HCT116 (cell line): Measurements from ENCODE around the gene CYP20A1. TPM values are rescaled to one million over a fixed set of nuclear protein-coding genes. Genes with fewer than 3 reads are reported as not detected.

Source experiments
- ATAC-seq: fragments of 200-7000 bp; cut with Tn5 transposase; 2 replicates; pipeline ENCODE4 v1.9.1; 2020; ENCODE audit warnings: mild to moderate bottlenecking, moderate library complexity
- BruUV-seq: library from RNA; stranded (reverse); fragments of 400-500 nt; replicated peaks from 2 replicates; lab custom pipeline; 2021; lab: Mats Ljungman, UMichigan
- CTCF ChIA-PET: fragments of 300-600 bp; sonication (Branson Sonifier 250); formaldehyde crosslinking; loops from one replicate; lab custom pipeline; 2021; ENCODE audit warnings: antibody characterized with exemption; lab: Charles Lee
- POLR2A ChIA-PET: fragments of 300-600, 350-600 bp; sonication (Branson Sonifier 250); formaldehyde crosslinking; loops from one replicate; lab custom pipeline; 2021; ENCODE audit warnings: antibody characterized with exemption; lab: Charles Lee
- RAD21 ChIA-PET, 2 experiments: fragments of 300-600 bp; sonication (Branson Sonifier 250); formaldehyde crosslinking; loops; one replicate each; lab custom pipeline; 2023; ENCODE audit warnings: low total read pairs in 2 of 2; ENCODE audit not compliant: uncharacterized antibody in 2 of 2, unreplicated experiment in 2 of 2, low non-redundant PET in 1 of 2; lab: Charles Lee
- DNase-seq: peaks from one replicate; pipeline ENCODE4 v3.0.0-alpha.2; 2010; ENCODE audit warnings: low read depth, low spot score
- H2AFZ ChIP-seq: fragments of 200-600 bp; shearing (Covaris generic), sonication (generic); 2 replicates; pipeline ENCODE4 v1.6.1; 2017; ENCODE audit warnings: low read depth, mixed run types, mixed read lengths, antibody characterized with exemption, low read length; ENCODE audit not compliant: poor library complexity, severe bottlenecking
- H3K27ac ChIP-seq: 2 replicates; pipeline ENCODE4 v1.5.1; 2012; ENCODE audit warnings: low read depth, low read length
- H3K27me3 ChIP-seq: fragments of 200-600 bp; sonication (generic); 2 replicates; pipeline ENCODE4 v1.6.1; 2016; ENCODE audit warnings: mixed run types, low read length, mixed read lengths; ENCODE audit not compliant: insufficient read depth
- H3K36me3 ChIP-seq, 2 experiments: fragments of 200-500 bp in 1 of 2; fragments of 200-600 bp in 1 of 2; sonication (Bioruptor generic) in 1 of 2; sonication (generic) in 1 of 2; 2 replicates each; pipeline versions ENCODE4 v1.5.1 to v1.6.1; 2014 to 2016; ENCODE audit warnings: low read length in 2 of 2, inconsistent platforms in 1 of 2, mixed read lengths in 1 of 2, mixed run types in 1 of 2; ENCODE audit not compliant: insufficient read depth in 2 of 2, control insufficient read depth in 1 of 2
- H3K4me1 ChIP-seq, 2 experiments: fragments of 200-600 bp in 1 of 2; sonication (generic) in 1 of 2; 2 replicates each; pipeline versions ENCODE4 v1.5.1 to v1.6.1; 2012 to 2017; ENCODE audit warnings: low read length in 2 of 2, inconsistent platforms in 1 of 2, mild to moderate bottlenecking in 1 of 2, mixed read lengths in 1 of 2, mixed run types in 1 of 2, moderate library complexity in 1 of 2; ENCODE audit not compliant: insufficient read depth in 2 of 2, control insufficient read depth in 1 of 2
- H3K4me2 ChIP-seq: fragments of 200-600 bp; sonication (generic); 2 replicates; pipeline ENCODE4 v1.6.1; 2017; ENCODE audit warnings: mixed run types, low read length, mixed read lengths
- H3K4me3 ChIP-seq, 2 experiments: fragments of 200-600 bp in 1 of 2; sonication (generic) in 1 of 2; replicated peaks in 1 of 2; 2 replicates each; pipeline ENCODE4 v1.5.1; 2011 to 2016; ENCODE audit warnings: low read length in 2 of 2, control low read depth in 1 of 2, low read depth in 1 of 2, mild to moderate bottlenecking in 1 of 2, mixed read lengths in 1 of 2, mixed run types in 1 of 2
- H3K79me2 ChIP-seq: fragments of 200-600 bp; sonication (generic); 2 replicates; pipeline ENCODE4 v1.6.1; 2017; ENCODE audit warnings: mild to moderate bottlenecking, mixed run types, low read length, moderate library complexity, mixed read lengths; ENCODE audit not compliant: insufficient read depth
- H3K9ac ChIP-seq: fragments of 200-600 bp; sonication (generic); 2 replicates; pipeline ENCODE4 v1.6.1; 2016; ENCODE audit warnings: low read length, mixed read lengths
- H3K9me2 ChIP-seq: fragments of 200-600 bp; sonication (generic), shearing (Covaris generic); 2 replicates; pipeline ENCODE4 v1.6.1; 2017; ENCODE audit warnings: mixed run types, mild to moderate bottlenecking, moderate library complexity; ENCODE audit not compliant: insufficient read depth
- H3K9me3 ChIP-seq, 2 experiments: fragments of 200-500 bp in 1 of 2; fragments of 200-600 bp in 1 of 2; sonication (Bioruptor generic) in 1 of 2; sonication (generic) in 1 of 2; 2 replicates each; pipeline ENCODE4 v1.6.1; 2014 to 2017; ENCODE audit warnings: low read length in 2 of 2, mixed read lengths in 2 of 2, inconsistent platforms in 1 of 2, low read depth in 1 of 2, mild to moderate bottlenecking in 1 of 2, mixed run types in 1 of 2, moderate library complexity in 1 of 2; ENCODE audit not compliant: control insufficient read depth in 1 of 2, insufficient read depth in 1 of 2
- H4K20me1 ChIP-seq: fragments of 200-600 bp; sonication (generic), shearing (Covaris generic); 2 replicates; pipeline ENCODE4 v1.6.1; 2017; ENCODE audit warnings: mixed run types, mild to moderate bottlenecking, moderate library complexity; ENCODE audit not compliant: insufficient read depth
- CBX3 ChIP-seq: IDR thresholded peaks from 2 replicates; pipeline ENCODE4 v1.6.1; 2012; ENCODE audit warnings: low read depth
- EZH2 ChIP-seq: fragments of 200-600 bp; sonication (generic); IDR thresholded peaks from 2 replicates; pipeline ENCODE4 v1.6.1; 2017; ENCODE audit warnings: antibody characterized with exemption, mixed run types
- FOSL1 ChIP-seq: IDR thresholded peaks from 2 replicates; pipeline ENCODE4 v1.6.1; 2012; ENCODE audit warnings: low read depth
- JUND ChIP-seq: IDR thresholded peaks from 2 replicates; pipeline ENCODE4 v1.6.1; 2012
- MAX ChIP-seq: IDR thresholded peaks from 2 replicates; pipeline ENCODE4 v1.6.1; 2012
- POLR2A ChIP-seq: IDR thresholded peaks from 2 replicates; pipeline ENCODE4 v1.7.0; 2011; ENCODE audit warnings: borderline replicate concordance; ENCODE audit not compliant: insufficient read depth, insufficient read length; ENCODE audit errors: extremely low read depth
- POLR2AphosphoS5 ChIP-seq: IDR thresholded peaks from 2 replicates; pipeline ENCODE4 v1.6.1; 2011; ENCODE audit warnings: mild to moderate bottlenecking, low read depth, low read length, moderate library complexity
- SIN3A ChIP-seq: IDR thresholded peaks from 2 replicates; pipeline ENCODE4 v1.6.1; 2012; ENCODE audit warnings: low read depth
- SP1 ChIP-seq: IDR thresholded peaks from 2 replicates; pipeline ENCODE4 v1.6.1; 2012; ENCODE audit warnings: low read depth
- SRF ChIP-seq: IDR thresholded peaks from 2 replicates; pipeline ENCODE4 v1.6.1; 2012; ENCODE audit warnings: low read depth
- TCF7L2 ChIP-seq: IDR thresholded peaks from 2 replicates; pipeline ENCODE4 v1.7.0; 2011; ENCODE audit warnings: borderline replicate concordance, inconsistent platforms; ENCODE audit not compliant: insufficient read depth, insufficient read length; ENCODE audit errors: extremely low read depth
- YY1 ChIP-seq: IDR thresholded peaks from 2 replicates; pipeline ENCODE4 v1.6.1; 2011; ENCODE audit warnings: low read length, low read depth, moderate library complexity, mild to moderate bottlenecking; ENCODE audit not compliant: insufficient replicate concordance; ENCODE audit errors: extremely low read depth
- ZBTB33 ChIP-seq: IDR thresholded peaks from 2 replicates; pipeline ENCODE4 v1.6.1; 2011; ENCODE audit warnings: mild to moderate bottlenecking, low read length, moderate library complexity; ENCODE audit not compliant: insufficient replicate concordance; ENCODE audit errors: extremely low read depth
- ZFX ChIP-seq: fragments of 450-650 bp; IDR thresholded peaks from 2 replicates; pipeline ENCODE4 v1.6.1; 2017
- ZNF274 ChIP-seq: fragments of 200-500 bp; sonication (Bioruptor generic); IDR thresholded peaks from 2 replicates; pipeline ENCODE4 v1.6.1; 2014; ENCODE audit warnings: mild to moderate bottlenecking, low read depth, low read length, inconsistent platforms
- intact Hi-C: fragments of 100-400 bp; cut with micrococcal nuclease; formaldehyde crosslinking; loops from 2 replicates; pipeline ENCODE4 v1.10.0; 2022
- total RNA-seq: library from RNA; stranded (reverse); gene quantifications from one replicate; pipeline ENCODE4 v1.2.1, GENCODE V29; 2021; ENCODE audit not compliant: unreplicated experiment
- TF ChIP-seq, protein P1 (sequence below): IDR thresholded peaks from 2 replicates; pipeline ENCODE4 v1.6.1; 2012; ENCODE audit warnings: low read depth

The CYP20A1 gene
- total RNA-seq, 1 experiment from 2014 or later = 10.0 TPM

DNA sequence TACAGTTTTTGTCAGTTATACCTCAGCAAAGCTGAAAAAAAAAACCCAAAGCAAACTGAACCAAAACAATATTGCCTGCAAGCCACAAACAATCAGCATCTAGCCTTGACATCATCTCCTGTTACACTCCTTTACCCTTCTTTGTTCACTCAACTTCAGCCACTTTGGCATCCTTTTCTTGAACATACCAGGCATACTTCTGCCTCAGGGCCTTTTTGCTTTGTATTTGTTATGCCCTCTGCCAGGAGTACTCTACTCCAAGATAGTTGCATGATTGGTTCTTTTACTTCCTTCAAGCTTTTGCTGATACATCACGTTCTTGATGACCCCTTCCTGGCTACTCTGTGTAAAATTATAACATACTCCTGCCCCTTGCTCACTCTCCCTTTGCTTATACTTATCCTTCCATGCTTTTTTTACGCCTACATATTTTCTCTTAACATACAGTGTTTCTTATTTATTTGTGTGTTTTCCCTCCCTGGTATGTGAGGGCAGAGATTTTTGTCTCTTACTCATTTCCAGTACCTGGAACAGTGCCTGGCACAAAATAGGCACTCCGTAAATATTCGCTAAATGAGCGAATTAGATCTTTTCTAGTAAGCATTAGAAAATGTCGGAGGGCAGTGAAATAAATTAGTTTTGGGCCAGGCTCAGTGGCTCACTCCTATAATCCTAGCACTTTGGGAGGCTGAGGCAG, 102.1 kb downstream of the CYP20A1 start:
- Histone ChIP-seq H3K9me2 (no peaks in the 10 kb centered on the region), H3K79me2 (peaks cover 76% of the 10 kb centered on the region), H3K27ac (no peak overlapping the region), H2AFZ (no peak overlapping the region), H3K9ac (no peak overlapping the region), H3K4me1 (0 out of 4 replicates have a peak, but pooled peaks cover 0 to 3% of the 10 kb centered on the region in 2 experiments), H3K27me3 (no peaks in the 10 kb centered on the region), H3K36me3 (no peaks in the 10 kb centered on the region), H3K9me3 (no peaks in the 10 kb centered on the region), H4K20me1 (no peaks in the 10 kb centered on the region), H3K4me2 (no peak overlapping the region), H3K4me3 (no peak overlapping the region)
- BruUV-seq = no TSS peak
- intact Hi-C loops = no loop called here
- DNase-seq (no peak), ATAC-seq (no peak)
- ChIA-PET RAD21 (no interaction called here), POLR2A (no interaction called here), CTCF (no interaction called here)
- TF ChIP-seq, protein P1, sequence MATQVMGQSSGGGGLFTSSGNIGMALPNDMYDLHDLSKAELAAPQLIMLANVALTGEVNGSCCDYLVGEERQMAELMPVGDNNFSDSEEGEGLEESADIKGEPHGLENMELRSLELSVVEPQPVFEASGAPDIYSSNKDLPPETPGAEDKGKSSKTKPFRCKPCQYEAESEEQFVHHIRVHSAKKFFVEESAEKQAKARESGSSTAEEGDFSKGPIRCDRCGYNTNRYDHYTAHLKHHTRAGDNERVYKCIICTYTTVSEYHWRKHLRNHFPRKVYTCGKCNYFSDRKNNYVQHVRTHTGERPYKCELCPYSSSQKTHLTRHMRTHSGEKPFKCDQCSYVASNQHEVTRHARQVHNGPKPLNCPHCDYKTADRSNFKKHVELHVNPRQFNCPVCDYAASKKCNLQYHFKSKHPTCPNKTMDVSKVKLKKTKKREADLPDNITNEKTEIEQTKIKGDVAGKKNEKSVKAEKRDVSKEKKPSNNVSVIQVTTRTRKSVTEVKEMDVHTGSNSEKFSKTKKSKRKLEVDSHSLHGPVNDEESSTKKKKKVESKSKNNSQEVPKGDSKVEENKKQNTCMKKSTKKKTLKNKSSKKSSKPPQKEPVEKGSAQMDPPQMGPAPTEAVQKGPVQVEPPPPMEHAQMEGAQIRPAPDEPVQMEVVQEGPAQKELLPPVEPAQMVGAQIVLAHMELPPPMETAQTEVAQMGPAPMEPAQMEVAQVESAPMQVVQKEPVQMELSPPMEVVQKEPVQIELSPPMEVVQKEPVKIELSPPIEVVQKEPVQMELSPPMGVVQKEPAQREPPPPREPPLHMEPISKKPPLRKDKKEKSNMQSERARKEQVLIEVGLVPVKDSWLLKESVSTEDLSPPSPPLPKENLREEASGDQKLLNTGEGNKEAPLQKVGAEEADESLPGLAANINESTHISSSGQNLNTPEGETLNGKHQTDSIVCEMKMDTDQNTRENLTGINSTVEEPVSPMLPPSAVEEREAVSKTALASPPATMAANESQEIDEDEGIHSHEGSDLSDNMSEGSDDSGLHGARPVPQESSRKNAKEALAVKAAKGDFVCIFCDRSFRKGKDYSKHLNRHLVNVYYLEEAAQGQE = no peak
- TF ChIP-seq YY1 (no peak), MAX (no peak), SRF (no peak), ZFX (no peak), ZBTB33 (no peak), TCF7L2 (no peak), EZH2 (no peak), CBX3 (no peak), POLR2A (no peak), ZNF274 (no peak), POLR2AphosphoS5 (no peak), FOSL1 (no peak), SIN3A (no peak), SP1 (no peak), JUND (no peak)
